Measurements from ENCODE around the gene ELMO1.

Gene ELMO1

DNA sequence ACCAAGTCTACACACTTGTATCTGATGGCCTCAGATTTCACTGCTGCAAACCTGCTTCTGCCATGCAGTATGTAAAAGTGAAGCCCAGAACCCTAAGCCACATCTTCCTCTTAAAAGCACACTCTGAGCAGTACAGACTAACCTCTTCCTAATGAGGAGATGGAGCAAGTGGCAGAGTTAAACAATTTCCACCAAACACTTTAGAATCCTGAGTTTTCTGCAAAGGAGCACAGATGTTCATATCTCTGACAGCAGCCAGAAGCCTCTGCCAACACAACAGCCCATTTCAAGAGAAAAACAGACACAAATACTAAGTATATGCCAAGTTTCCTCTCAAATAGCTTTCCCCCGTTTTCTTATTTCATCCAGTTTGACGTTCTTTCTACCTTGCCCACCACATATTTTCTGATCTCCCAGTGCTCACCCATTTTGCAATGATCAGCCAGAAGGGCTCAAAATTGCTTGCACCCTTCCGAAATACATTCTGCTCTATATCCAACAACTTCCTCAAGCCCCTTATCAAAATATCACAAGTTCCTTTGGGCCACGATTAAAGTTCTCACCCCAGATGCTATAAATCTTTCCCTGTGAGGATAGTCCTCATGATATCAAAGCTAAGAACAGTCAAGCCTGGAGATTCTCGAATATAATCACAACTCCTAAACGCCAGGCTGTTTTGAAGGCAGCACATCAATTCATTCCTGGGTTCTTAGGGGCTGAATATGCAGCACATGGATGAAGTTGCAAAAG lies 27.5 kb downstream of the ELMO1 start:
- DNase-seq, result no peak
- TF ChIP-seq, protein P1, sequence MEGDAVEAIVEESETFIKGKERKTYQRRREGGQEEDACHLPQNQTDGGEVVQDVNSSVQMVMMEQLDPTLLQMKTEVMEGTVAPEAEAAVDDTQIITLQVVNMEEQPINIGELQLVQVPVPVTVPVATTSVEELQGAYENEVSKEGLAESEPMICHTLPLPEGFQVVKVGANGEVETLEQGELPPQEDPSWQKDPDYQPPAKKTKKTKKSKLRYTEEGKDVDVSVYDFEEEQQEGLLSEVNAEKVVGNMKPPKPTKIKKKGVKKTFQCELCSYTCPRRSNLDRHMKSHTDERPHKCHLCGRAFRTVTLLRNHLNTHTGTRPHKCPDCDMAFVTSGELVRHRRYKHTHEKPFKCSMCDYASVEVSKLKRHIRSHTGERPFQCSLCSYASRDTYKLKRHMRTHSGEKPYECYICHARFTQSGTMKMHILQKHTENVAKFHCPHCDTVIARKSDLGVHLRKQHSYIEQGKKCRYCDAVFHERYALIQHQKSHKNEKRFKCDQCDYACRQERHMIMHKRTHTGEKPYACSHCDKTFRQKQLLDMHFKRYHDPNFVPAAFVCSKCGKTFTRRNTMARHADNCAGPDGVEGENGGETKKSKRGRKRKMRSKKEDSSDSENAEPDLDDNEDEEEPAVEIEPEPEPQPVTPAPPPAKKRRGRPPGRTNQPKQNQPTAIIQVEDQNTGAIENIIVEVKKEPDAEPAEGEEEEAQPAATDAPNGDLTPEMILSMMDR (IDR thresholded peaks at IDR 0.05), result no peak
- no peak overlapping the region for H3K4me3 ChIP-seq
- no peaks in the 10 kb centered on the region for H3K9me3 ChIP-seq
- no peaks in the 10 kb centered on the region for H3K36me3 ChIP-seq
- H3K27ac ChIP-seq, result no peak overlapping the region
- no peaks in the 10 kb centered on the region for H3K27me3 ChIP-seq
- peaks cover 0 to 9% (median 0%) of the 10 kb centered on the region in 4 donors for H3K4me1 ChIP-seq
- intact Hi-C loops (cut with DNase I; ENCODE audit: low total_unique reads), result no loop called here

DNA sequence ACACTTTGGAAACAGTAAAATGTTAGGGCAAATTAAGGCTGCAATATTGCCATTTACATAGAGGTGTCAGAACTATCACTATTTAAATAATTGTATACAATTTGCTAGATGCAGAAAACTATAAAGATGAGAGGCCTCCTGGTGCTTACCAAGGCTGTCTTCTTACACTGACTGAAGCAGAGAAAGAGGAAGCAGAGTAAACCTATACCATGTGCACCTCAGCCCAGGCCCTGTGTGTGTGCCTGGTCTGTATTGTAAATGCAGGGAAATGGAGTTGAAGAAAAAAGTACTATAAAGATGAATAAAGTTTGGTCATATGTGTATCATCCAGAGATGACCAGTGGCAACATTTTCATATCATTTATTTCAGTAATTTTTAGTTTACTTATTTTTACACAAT lies 29.2 kb downstream of the ELMO1 start:
- TF ChIP-seq, protein P1 (IDR thresholded peaks at IDR 0.05), result no peak
- DNase-seq, result no peak
- Histone ChIP-seq H3K36me3 (no peaks in the 10 kb centered on the region), H3K4me1 (peaks cover 0 to 9% (median 0%) of the 10 kb centered on the region in 4 donors), H3K4me3 (no peak overlapping the region), H3K27me3 (no peaks in the 10 kb centered on the region), H3K9me3 (no peaks in the 10 kb centered on the region), H3K27ac (no peak overlapping the region)
- intact Hi-C loops (cut with DNase I; ENCODE audit: low total_unique reads), result no loop called here

DNA sequence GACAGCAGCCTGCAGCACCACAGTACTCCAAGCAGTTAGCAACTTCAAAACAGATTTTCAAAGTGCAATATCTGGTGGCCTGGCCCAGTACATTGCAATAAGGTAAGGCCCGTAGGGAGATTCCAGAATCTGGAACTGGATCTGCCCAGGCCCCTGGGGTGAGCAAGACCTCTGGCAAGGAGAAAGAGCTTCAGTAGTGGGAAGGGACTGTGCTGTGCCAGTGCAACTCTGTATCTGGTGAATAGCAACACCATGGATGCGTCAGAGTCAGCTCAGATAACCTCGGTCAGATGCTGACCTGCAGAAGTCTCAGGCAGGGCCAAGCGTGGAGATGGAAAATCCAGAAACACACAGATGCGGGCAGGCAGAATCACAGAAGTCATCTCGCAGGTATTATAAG lies 30.3 kb downstream of the ELMO1 start:
- Histone ChIP-seq H3K9me3 (no peaks in the 10 kb centered on the region), H3K27me3 (no peaks in the 10 kb centered on the region), H3K4me1 (peaks cover 0 to 9% (median 0%) of the 10 kb centered on the region in 4 donors), H3K27ac (no peak overlapping the region), H3K4me3 (no peak overlapping the region), H3K36me3 (no peaks in the 10 kb centered on the region)
- intact Hi-C loops (cut with DNase I; ENCODE audit: low total_unique reads), result no loop called here
- no peak for DNase-seq
- TF ChIP-seq, protein P1 (IDR thresholded peaks at IDR 0.05), result no peak

DNA sequence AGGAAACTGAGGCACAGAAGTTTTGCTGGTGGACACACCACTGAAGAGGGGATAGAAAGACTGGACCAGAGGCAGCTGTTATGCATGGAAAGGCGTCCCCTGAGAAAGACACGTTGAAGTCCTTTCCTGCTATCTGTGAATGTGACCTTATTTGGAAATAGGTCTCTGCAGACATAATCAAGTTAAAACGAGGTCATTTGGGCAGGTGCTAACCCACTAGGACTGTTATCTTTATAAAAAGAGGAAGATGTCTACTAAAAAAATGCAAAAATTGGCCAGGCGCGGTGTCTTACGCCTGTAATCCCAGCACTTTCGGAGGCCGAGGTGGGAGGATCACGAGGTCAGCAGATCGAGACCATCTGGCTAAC lies 31.6 kb downstream of the ELMO1 start:
- TF ChIP-seq, protein P1 (IDR thresholded peaks at IDR 0.05), result no peak
- H3K4me3 ChIP-seq, result no peak overlapping the region
- DNase-seq, result no peak
- intact Hi-C loops (cut with DNase I; ENCODE audit: low total_unique reads), result no loop called here
- H3K4me1 ChIP-seq, result peaks cover 0 to 6% (median 0%) of the 10 kb centered on the region in 4 donors
- H3K27me3 ChIP-seq, result no peaks in the 10 kb centered on the region
- no peak overlapping the region for H3K27ac ChIP-seq
- no peaks in the 10 kb centered on the region for H3K36me3 ChIP-seq
- H3K9me3 ChIP-seq, result no peaks in the 10 kb centered on the region

DNA sequence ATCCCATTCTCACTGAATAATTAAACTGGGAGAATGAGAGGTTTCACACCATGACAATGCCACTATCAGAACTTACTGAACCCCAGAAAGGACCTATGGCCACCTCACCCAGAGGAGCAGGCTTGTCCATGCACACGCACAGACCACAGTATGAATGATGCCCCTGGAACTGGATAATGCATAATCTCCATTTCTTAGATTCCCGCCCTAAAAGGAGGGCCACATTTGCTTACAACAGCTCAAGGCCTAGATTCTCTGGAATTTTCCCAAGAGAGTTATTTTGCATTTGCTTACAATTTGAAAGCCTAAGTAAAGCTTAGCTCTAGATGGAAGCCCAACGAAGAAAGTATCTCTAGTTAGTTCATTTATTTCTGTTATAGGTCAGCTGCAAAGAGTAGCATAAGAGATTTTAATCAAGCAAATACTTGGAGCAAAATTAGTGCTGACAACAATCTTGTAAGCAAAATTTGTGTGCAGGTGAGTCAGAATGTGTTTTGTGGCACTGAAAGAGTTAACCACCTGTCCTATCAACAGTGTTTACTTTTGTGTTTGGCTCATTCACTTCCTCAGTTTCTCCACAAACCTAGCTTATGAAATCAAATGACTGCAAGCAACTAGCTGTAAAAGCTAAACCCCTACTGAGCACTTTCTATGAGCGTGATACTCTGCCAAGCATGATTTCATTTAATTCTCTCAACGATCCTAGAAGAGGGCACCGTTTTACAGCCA lies 32.1 kb downstream of the ELMO1 start:
- no peak overlapping the region for H3K27ac ChIP-seq
- intact Hi-C loops (cut with DNase I; ENCODE audit: low total_unique reads), result no loop called here
- no peaks in the 10 kb centered on the region for H3K27me3 ChIP-seq
- TF ChIP-seq, protein P1 (IDR thresholded peaks at IDR 0.05), result no peak
- H3K4me3 ChIP-seq, result no peak overlapping the region
- no peaks in the 10 kb centered on the region for H3K9me3 ChIP-seq
- H3K4me1 ChIP-seq, result peaks cover 0 to under 1% (median 0%) of the 10 kb centered on the region in 4 donors
- no peaks in the 10 kb centered on the region for H3K36me3 ChIP-seq
- no peak for DNase-seq

Data from tibial artery (tissue), 4 donors.